Lower lobe of right lung (tissue), 2 donors: ENCODE data around the gene CRADD. TPM values are rescaled to one million over a fixed set of nuclear protein-coding genes. Genes with fewer than 3 reads are reported as not detected.

Experiments
- ATAC-seq, 2 donors: fragments of 200-7000 bp; cut with Tn5 transposase; one replicate each; pipeline ENCODE4 v1.9.1; 2020 to 2022; ENCODE audit warnings: mild to moderate bottlenecking in 2 of 2, moderate library complexity in 2 of 2
- DNase-seq: peaks from one replicate; pipeline ENCODE4 v3.0.0-alpha.2; 2020
- H3K27ac ChIP-seq: fragments of 200-600 bp; one replicate; pipeline ENCODE4 v1.8.0; 2022
- H3K27me3 ChIP-seq: fragments of 200-600 bp; one replicate; pipeline ENCODE4 v1.8.0; 2022; ENCODE audit warnings: low read depth
- H3K36me3 ChIP-seq: fragments of 200-600 bp; one replicate; pipeline ENCODE4 v1.8.0; 2022; ENCODE audit warnings: mild to moderate bottlenecking
- H3K4me1 ChIP-seq: fragments of 200-600 bp; one replicate; pipeline ENCODE4 v1.8.0; 2022
- H3K4me3 ChIP-seq: fragments of 200-600 bp; one replicate; pipeline ENCODE4 v1.8.0; 2022; ENCODE audit warnings: mild to moderate bottlenecking
- H3K9me3 ChIP-seq: fragments of 200-600 bp; one replicate; pipeline ENCODE4 v1.8.0; 2022
- CTCF ChIP-seq: fragments of 200-600 bp; IDR thresholded peaks from one replicate; pipeline ENCODE4 v1.8.0; 2022; ENCODE audit warnings: antibody characterized with exemption, mild to moderate bottlenecking
- intact Hi-C: fragments of 100-400 bp; cut with DNase I; formaldehyde crosslinking; loops from one replicate; pipeline ENCODE4 v1.11.0; 2022
- total RNA-seq: library from RNA; stranded (reverse); fragmentation: NEBNext Ultra II Directional; extraction: Animal tissue kit (Norgen Biotek cat#: 25700); gene quantifications from one replicate; pipeline ENCODE4 v1.2.1, GENCODE V29; 2021
- donor health status: DM: no; HTN: yes; CAD: no; lungs with severe emphysema.

Gene CRADD
- total RNA-seq, 1 donor from 2014 or later = 16.5 TPM

- ATAC-seq (no peak), DNase-seq (no peak)
- H3K27ac ChIP-seq = no peak overlapping the region
- intact Hi-C loops = no loop called here
- H3K27me3 ChIP-seq = no peaks in the 10 kb centered on the region
- H3K4me3 ChIP-seq = no peak overlapping the region
- H3K4me1 ChIP-seq = no peaks in the 10 kb centered on the region
- no peaks in the 10 kb centered on the region for H3K9me3 ChIP-seq
- no peaks in the 10 kb centered on the region for H3K36me3 ChIP-seq
- TF ChIP-seq CTCF = no peak
Observed at GRCh38 chr12:93902192-93902591, 225.0 kb downstream of the CRADD start.

DNA sequence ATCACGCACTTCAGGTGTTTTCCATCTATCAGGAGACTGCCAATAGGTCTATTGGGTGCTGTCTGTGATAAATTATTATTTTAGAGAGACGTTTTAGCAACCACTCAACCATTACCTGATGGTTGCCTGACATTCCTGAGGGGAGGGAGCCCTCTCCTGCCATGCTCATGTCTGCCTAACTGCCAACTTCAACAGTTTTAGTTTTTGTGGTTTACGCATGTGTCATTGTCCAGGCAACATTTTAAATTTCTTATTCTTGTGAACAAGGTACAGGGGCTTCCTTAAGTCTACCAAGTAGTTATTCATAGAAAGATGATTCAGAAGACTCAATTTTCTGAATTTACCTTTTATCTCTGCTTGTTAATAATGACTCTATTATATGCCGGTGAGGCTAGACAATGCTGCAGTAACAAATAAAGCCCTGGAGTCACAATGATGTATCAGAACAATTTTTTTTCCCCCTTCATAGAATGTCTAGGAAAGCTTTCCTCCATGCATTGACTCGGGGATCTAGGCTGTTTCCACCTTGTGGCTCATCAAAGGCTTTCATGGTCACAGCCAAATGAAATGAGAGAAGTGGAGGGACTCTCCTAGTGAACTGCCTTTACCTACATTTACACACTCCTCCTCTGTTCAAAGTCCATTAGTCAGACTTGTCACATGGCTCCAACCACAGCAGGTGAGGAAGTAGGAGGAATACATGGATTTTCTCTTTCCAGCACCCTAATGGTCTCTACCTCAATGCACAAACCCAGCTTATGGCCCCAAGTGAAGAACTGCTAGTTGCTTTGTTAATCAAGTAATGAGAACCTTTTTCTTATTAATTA, 225.8 kb downstream of the CRADD start:
- H3K27ac ChIP-seq = no peak overlapping the region
- H3K4me1 ChIP-seq = no peaks in the 10 kb centered on the region
- H3K36me3 ChIP-seq = no peaks in the 10 kb centered on the region
- DNase-seq (no peak), ATAC-seq (no peak)
- intact Hi-C loops = no loop called here
- no peaks in the 10 kb centered on the region for H3K9me3 ChIP-seq
- H3K4me3 ChIP-seq = no peak overlapping the region
- no peak for TF ChIP-seq CTCF
- H3K27me3 ChIP-seq = no peaks in the 10 kb centered on the region

GRCh38 chr12:93904124-93904523, 226.9 kb downstream of the CRADD start:
- H3K4me1 ChIP-seq = no peaks in the 10 kb centered on the region
- no peak for DNase-seq
- no peak for ATAC-seq
- intact Hi-C loops = no loop called here
- H3K27ac ChIP-seq = no peak overlapping the region
- no peak overlapping the region for H3K4me3 ChIP-seq
- no peaks in the 10 kb centered on the region for H3K36me3 ChIP-seq
- H3K9me3 ChIP-seq = no peaks in the 10 kb centered on the region
- no peaks in the 10 kb centered on the region for H3K27me3 ChIP-seq
- TF ChIP-seq CTCF = no peak

DNA sequence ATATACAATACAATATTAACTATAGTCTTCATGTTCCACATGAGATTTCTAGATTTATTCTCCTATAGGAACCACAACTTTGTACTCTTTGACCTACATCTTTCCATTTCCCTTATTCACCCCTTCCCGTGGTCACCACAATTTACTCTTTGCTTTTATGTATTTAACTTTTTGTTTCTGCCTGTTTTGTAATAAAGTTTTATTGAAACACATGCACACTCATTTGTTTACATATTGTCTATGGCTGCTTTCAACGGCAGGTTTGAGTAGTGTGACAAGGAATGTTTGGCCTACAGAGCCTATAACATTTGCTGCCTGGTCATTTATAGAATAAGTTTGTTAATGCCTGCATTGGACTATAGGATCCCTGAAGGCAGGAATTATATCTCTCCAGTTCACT, 231.1 kb downstream of the CRADD start:
- H3K36me3 ChIP-seq = no peaks in the 10 kb centered on the region
- H3K27ac ChIP-seq = no peak overlapping the region
- no peak overlapping the region for H3K4me3 ChIP-seq
- intact Hi-C loops = no loop called here
- H3K27me3 ChIP-seq = no peaks in the 10 kb centered on the region
- DNase-seq (no peak), ATAC-seq (no peak)
- no peaks in the 10 kb centered on the region for H3K4me1 ChIP-seq
- no peak for TF ChIP-seq CTCF
- no peaks in the 10 kb centered on the region for H3K9me3 ChIP-seq

- H3K4me1 ChIP-seq = no peaks in the 10 kb centered on the region
- H3K4me3 ChIP-seq = no peak overlapping the region
- no peaks in the 10 kb centered on the region for H3K27me3 ChIP-seq
- H3K27ac ChIP-seq = no peak overlapping the region
- ATAC-seq = no peak
- TF ChIP-seq CTCF = no peak
- H3K9me3 ChIP-seq = no peaks in the 10 kb centered on the region
- no peak for DNase-seq
- H3K36me3 ChIP-seq = no peaks in the 10 kb centered on the region
- intact Hi-C loops = no loop called here
Observed at GRCh38 chr12:93908846-93909567, 231.8 kb downstream of the CRADD start.
